GM21515 (cell line): ENCODE measurements around the gene CETP.

Source experiments
- ATAC-seq: cut with Tn5 transposase; IDR thresholded peaks from one replicate; pipeline ENCODE4 v1.9.1; 2021; ENCODE audit not compliant: unreplicated experiment

Gene CETP

GRCh38 chr16:56961851-56962281 lies at the start of gene CETP:
CETP (plus strand) TSS chr16:56961950; CDS start chr16:56961980, 30 bp downstream.
- ATAC-seq, result no peak

GRCh38 chr16:56912746-56913708 lies 48.7 kb upstream of the CETP start:
- no peak for ATAC-seq

- ATAC-seq, result no peak
Measured at GRCh38 chr16:56914896-56915295, 46.9 kb upstream of the CETP start.

GRCh38 chr16:56915336-56916119 lies 46.2 kb upstream of the CETP start:
- ATAC-seq, result no peak

GRCh38 chr16:56916571-56917403 lies 45.0 kb upstream of the CETP start:
- ATAC-seq, result peak; percentile 68

- no peak for ATAC-seq
Measured at GRCh38 chr16:56918467-56919012, 43.2 kb upstream of the CETP start.

GRCh38 chr16:56919099-56919800 lies 42.5 kb upstream of the CETP start:
- ATAC-seq, result no peak

GRCh38 chr16:56921571-56921970 lies 40.2 kb upstream of the CETP start:
- ATAC-seq, result no peak

- no peak for ATAC-seq
Measured at GRCh38 chr16:56923481-56924091, 38.2 kb upstream of the CETP start.

GRCh38 chr16:56927471-56927870 lies 34.3 kb upstream of the CETP start:
- no peak for ATAC-seq

GRCh38 chr16:56929639-56930038 lies 32.1 kb upstream of the CETP start:
- no peak for ATAC-seq

- peak; percentile 0 for ATAC-seq
Measured at GRCh38 chr16:56930486-56931270, 31.1 kb upstream of the CETP start.

- ATAC-seq, result peak; percentile 40
Measured at GRCh38 chr16:56931271-56931891, 30.4 kb upstream of the CETP start.

GRCh38 chr16:56931892-56932720 lies 29.6 kb upstream of the CETP start, which contains the start of gene HERPUD1:
HERPUD1 (plus strand) TSS chr16:56932142; CDS start chr16:56932245, 103 bp downstream.
- peak; percentile 85 for ATAC-seq

- ATAC-seq, result peak; percentile 20
Measured at GRCh38 chr16:56932721-56933619, 28.8 kb upstream of the CETP start.
